Naive B cell (primary cell): Measurements from ENCODE around the gene MAMDC2. TPM values are rescaled to one million over a fixed set of nuclear protein-coding genes. Genes with fewer than 3 reads are reported as not detected.
"Not testable (repeated sequence)": the region's sequence is repeated elsewhere in the genome, so short reads cannot be mapped to it uniquely, and the experiment has no call there.

Source experiments
- ATAC-seq, 2 donors: fragments of 150-1000 bp; cut with Tn5 transposase; 2 replicates each; pipeline ENCODE4 v1.10.0; 2021; ENCODE audit warnings: low read depth in 2 of 2, mild to moderate bottlenecking in 2 of 2, moderate library complexity in 2 of 2
- DNase-seq: peaks from one replicate; pipeline ENCODE4 v3.0.0; 2022
- H3K27ac Mint-ChIP-seq, 6 donors: one replicate each; pipeline ENCODE4 v1.8.0; 2020 to 2022; ENCODE audit warnings: mild to moderate bottlenecking in 6 of 6, mixed read lengths in 6 of 6, moderate library complexity in 5 of 6, inconsistent platforms in 2 of 6
- H3K27me3 Mint-ChIP-seq, 3 donors: one replicate each; pipeline ENCODE4 v1.8.0; 2021 to 2022; ENCODE audit warnings: mixed read lengths in 3 of 3, mild to moderate bottlenecking in 1 of 3
- H3K36me3 Mint-ChIP-seq, 2 donors: one replicate each; pipeline ENCODE4 v1.8.0; 2020 to 2022; ENCODE audit warnings: mixed read lengths in 2 of 2, inconsistent platforms in 1 of 2, mild to moderate bottlenecking in 1 of 2
- H3K4me1 Mint-ChIP-seq, 3 donors: one replicate each; pipeline ENCODE4 v1.8.0; 2020 to 2022; ENCODE audit warnings: mixed read lengths in 3 of 3, inconsistent platforms in 1 of 3, mild to moderate bottlenecking in 1 of 3, moderate library complexity in 1 of 3
- H3K4me3 Mint-ChIP-seq, 8 donors: one replicate each; pipeline ENCODE4 v1.8.0; 2020 to 2022; ENCODE audit warnings: mild to moderate bottlenecking in 8 of 8, mixed read lengths in 8 of 8, moderate library complexity in 8 of 8, inconsistent platforms in 2 of 8
- H3K9me3 Mint-ChIP-seq, 7 donors: one replicate each; pipeline ENCODE4 v1.8.0; 2020 to 2022; ENCODE audit warnings: mixed read lengths in 7 of 7, mild to moderate bottlenecking in 5 of 7, inconsistent platforms in 2 of 7, moderate library complexity in 1 of 7
- polyA plus RNA-seq, 6 donors: library from polyadenylated mRNA; unstranded; fragments of 300-500 nt; fragmentation: Illumina TruSeq; gene quantifications; one replicate each; pipeline ENCODE4 v1.2.3, GENCODE V29; 2021; ENCODE audit warnings: low read depth in 6 of 6

The MAMDC2 gene
- polyA plus RNA-seq, 6 donors from 2014 or later = not detected

DNA sequence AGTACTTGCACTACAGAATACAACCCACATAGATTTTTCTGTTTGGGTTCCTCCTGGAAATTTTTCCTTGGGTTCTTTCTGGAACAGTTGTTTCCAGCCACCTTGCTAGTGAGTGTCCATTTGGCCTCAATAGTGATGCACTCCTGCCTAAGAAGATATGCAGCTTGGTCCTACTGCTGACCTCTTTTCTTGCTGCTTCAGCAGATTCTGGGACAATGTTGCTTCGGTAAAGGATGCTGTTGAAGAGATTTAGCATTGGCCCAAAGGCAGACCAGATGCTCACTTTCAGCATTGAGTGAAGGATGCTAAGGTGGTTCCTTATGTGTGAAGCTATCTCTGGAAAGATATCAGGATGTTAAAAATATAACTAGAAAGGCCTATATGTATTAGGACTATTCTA, 128.9 kb downstream of the MAMDC2 start:
- Mint-ChIP-seq H3K9me3 (no peaks in the 10 kb centered on the region), H3K27ac (no peak overlapping the region), H3K36me3 (no peaks in the 10 kb centered on the region), H3K27me3 (peaks cover 0 to 5% (median 0%) of the 10 kb centered on the region in 3 donors), H3K4me1 (no peaks in the 10 kb centered on the region), H3K4me3 (no peak overlapping the region)
- ATAC-seq (no peak), DNase-seq (no peak)

DNA sequence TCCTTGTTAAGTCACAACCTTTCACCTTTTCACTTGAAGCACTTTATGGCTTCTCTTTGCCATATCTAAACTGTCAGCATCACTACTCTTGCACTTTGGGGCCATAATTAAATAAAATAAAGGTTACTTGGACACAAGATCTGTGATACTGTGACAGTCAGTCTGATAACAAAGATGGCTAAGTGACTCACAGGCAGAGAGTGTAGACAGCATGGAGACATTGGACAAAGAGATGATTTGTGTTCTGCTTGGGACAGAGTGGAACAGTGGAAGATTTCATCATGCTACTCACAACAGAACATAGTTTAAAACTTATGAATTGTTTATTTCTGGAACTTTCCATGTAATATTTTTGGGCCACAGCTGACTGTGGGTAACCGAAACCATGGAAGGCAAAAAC, 133.5 kb downstream of the MAMDC2 start:
- H3K27ac Mint-ChIP-seq = no peak overlapping the region
- H3K9me3 Mint-ChIP-seq = peaks cover 4 to 25% (median 10%) of the 10 kb centered on the region in 7 donors
- DNase-seq = no peak
- H3K36me3 Mint-ChIP-seq = no peaks in the 10 kb centered on the region
- no peaks in the 10 kb centered on the region for H3K4me1 Mint-ChIP-seq
- H3K4me3 Mint-ChIP-seq = no peak overlapping the region
- H3K27me3 Mint-ChIP-seq = peaks cover 0 to 5% (median 0%) of the 10 kb centered on the region in 3 donors
- no peak for ATAC-seq

DNA sequence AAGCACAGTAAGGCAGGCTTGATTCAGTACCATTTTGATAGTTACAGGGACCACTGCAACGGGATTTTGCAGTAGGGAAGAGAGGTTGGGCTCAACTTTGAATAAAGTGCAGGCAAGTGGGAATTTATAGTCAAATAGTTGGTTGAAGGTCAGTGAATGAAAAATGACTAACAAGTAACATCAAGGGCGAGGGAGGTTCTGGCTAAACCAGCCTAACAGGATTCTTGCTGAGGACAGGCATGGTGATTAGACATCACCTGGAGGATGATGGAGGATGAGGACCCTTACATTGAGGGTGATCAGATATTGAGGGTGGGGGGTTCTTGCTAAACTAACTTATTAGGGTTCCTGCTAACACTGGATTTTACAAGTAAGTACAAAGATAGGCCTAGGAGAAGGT, 149.1 kb downstream of the MAMDC2 start:
- no peak for ATAC-seq
- peaks cover 8 to 14% of the 10 kb centered on the region in 2 donors for H3K36me3 Mint-ChIP-seq
- peaks cover 9 to 21% (median 11%) of the 10 kb centered on the region in 3 donors for H3K27me3 Mint-ChIP-seq
- H3K4me1 Mint-ChIP-seq = no peaks in the 10 kb centered on the region
- H3K9me3 Mint-ChIP-seq = peaks cover 4 to 36% (median 10%) of the 10 kb centered on the region in 7 donors
- no peak for DNase-seq
- no peak overlapping the region for H3K27ac Mint-ChIP-seq
- no peak overlapping the region for H3K4me3 Mint-ChIP-seq

DNA sequence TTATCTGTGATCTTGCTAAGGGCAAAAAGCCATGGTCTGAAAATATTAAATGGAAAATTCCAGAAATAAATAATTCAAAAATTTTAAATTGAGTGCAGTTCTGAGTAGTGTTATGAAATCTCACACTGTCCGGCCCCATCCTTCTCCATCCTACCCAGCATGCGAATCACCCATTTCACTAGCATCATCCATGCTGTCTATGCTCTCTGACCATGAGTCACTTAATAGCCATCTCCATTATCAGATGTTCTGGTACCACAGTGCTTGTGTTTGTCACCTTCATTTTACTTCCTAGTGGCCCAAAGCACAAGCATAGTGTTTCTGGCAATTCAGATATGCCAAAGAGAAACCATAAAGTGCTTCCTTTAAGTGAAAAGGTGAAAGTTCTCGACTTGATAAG, 151.8 kb downstream of the MAMDC2 start:
- ATAC-seq = no peak

DNA sequence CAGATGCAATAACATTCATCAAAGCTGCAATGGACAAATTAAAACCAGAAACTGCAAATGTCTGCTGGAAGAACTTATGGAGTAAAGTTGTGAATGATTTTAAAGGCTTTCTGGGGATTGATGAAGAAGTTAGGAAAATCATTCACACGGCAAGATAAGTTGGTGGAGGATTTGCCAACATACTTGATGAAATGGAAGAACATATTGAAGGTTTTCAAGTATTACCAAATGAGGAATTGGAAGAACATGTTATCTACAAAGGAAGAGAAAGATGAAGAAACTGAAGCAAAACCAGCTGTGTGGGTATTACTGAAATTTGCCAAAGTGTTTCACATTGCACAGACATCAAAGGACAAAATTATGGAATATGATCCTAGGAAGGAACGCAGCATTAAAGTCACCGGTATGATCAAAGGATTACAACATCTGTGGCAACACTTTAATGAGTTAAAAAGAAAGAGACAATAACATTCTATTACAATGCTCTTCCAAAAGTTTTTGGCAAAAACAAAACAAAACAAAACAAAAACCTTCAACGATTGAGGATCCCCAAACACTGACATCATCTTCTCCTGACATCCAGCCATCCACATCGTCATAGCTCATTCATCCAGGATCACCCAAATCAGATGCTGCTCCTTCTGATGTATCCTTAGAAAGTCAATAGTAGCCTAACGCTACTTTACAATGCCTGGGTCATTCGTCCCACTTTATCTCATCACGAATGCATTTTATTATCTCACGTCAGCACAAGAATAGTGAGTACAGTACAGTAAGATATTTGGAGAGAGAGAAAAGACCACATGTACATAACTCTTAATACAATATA, 153.8 kb downstream of the MAMDC2 start:
- no peak overlapping the region for H3K27ac Mint-ChIP-seq
- H3K9me3 Mint-ChIP-seq = peaks cover 0 to 13% (median 0%) of the 10 kb centered on the region in 7 donors
- no peak for DNase-seq
- H3K4me1 Mint-ChIP-seq = no peaks in the 10 kb centered on the region
- no peaks in the 10 kb centered on the region for H3K36me3 Mint-ChIP-seq
- H3K4me3 Mint-ChIP-seq = no peak overlapping the region
- peaks cover 0 to 7% (median 4%) of the 10 kb centered on the region in 3 donors for H3K27me3 Mint-ChIP-seq
- no peak for ATAC-seq

More for the DNA sequence above, 151.8 kb downstream of the MAMDC2 start:
- no peak overlapping the region for H3K27ac Mint-ChIP-seq
- H3K36me3 Mint-ChIP-seq = peaks cover 0 to 5% of the 10 kb centered on the region in 2 donors
- H3K27me3 Mint-ChIP-seq = peaks cover 4 to 16% (median 9%) of the 10 kb centered on the region in 3 donors
- H3K4me3 Mint-ChIP-seq = no peak overlapping the region
- no peak for DNase-seq
- H3K4me1 Mint-ChIP-seq = no peaks in the 10 kb centered on the region
- H3K9me3 Mint-ChIP-seq = peaks cover 0 to 17% (median 3%) of the 10 kb centered on the region in 7 donors

DNA sequence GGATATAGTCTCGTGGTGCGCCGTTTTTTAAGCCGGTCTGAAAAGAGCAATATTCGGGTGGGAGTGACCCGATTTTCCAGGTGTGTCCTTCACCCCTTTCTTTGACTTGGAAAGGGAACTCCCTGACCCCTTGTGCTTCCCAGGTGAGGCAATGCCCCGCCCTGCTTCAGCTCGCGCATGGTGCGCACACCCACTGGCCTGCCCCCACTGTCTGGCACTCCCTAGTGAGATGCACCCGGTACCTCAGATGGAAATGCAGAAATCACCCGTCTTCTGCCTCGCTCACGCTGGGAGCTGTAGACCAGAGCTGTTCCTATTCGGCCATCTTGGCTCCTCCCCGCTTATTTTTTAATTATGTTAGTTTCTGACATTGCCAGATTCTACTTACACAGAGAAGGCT, 161.1 kb downstream of the MAMDC2 start:
- not testable (repeated sequence) for H3K4me1 Mint-ChIP-seq, H3K36me3 Mint-ChIP-seq, ATAC-seq, H3K4me3 Mint-ChIP-seq, H3K27me3 Mint-ChIP-seq, H3K27ac Mint-ChIP-seq, DNase-seq
- peaks cover 0 to 35% (median 14%) of the 10 kb centered on the region in 7 donors for H3K9me3 Mint-ChIP-seq

DNA sequence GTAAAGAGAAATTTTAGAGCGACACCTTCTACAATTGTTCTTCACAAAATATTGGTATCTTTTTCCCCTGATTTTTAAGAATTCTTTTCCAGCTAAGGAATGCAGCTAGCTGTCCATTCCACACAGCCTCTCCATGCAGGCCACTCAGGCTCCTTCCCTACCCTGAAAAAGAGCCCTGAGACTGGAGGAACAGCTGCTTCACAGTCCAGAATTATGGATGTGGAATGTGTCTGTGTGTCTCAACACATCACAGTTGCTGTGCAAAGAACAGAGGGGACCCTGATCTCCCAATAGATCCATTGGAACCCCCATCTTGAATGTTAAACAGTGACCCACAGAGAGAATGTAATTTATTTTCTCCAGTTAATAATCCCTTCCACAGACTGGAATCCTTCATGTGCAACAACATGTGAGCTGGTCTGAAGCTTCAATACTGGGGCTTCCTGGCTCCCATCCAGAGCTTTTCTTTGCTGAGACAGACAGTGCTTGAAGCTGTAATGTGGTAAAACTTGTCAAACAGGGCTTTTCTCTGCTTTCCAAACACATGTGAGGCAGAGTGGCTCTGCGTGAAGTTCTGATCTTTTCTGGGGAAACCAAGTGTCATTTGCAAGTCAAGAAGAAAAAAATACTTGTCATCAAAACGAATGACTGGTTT, 161.8 kb downstream of the MAMDC2 start:
- H3K4me1 Mint-ChIP-seq = no peaks in the 10 kb centered on the region
- peaks cover 0 to 4% (median 0%) of the 10 kb centered on the region in 3 donors for H3K27me3 Mint-ChIP-seq
- ATAC-seq (no peak), DNase-seq (no peak)
- no peaks in the 10 kb centered on the region for H3K36me3 Mint-ChIP-seq
- H3K4me3 Mint-ChIP-seq = no peak overlapping the region
- peaks cover 0 to 43% (median 22%) of the 10 kb centered on the region in 7 donors for H3K9me3 Mint-ChIP-seq
- no peak overlapping the region for H3K27ac Mint-ChIP-seq

DNA sequence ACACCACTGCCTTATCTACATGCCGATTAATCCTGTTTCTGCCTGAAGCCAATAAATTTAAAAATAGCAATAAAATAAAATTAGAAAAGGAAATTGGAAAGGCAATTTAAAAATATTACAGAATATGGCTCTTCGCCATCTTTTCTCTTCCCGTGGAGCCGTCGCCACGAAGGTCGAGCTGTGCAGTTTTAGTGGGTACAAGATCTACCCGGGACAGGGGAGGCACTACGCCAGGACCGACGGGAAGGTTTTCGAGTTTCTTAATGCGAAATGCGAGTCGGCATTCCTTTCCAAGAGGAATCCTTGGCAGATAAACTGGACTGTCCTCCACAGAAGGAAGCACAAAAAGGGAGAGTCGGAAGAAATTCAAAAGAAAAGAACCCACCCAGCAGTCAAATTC, 173.4 kb downstream of the MAMDC2 start:
- Mint-ChIP-seq H3K36me3 (peaks cover 21 to 26% of the 10 kb centered on the region in 2 donors), H3K4me1 (no peaks in the 10 kb centered on the region), H3K27me3 (peaks cover 0 to 11% (median 5%) of the 10 kb centered on the region in 3 donors), H3K27ac (no peak overlapping the region), H3K4me3 (no peak overlapping the region), H3K9me3 (peaks cover 9 to 23% (median 12%) of the 10 kb centered on the region in 7 donors)
- ATAC-seq (no peak), DNase-seq (no peak)

DNA sequence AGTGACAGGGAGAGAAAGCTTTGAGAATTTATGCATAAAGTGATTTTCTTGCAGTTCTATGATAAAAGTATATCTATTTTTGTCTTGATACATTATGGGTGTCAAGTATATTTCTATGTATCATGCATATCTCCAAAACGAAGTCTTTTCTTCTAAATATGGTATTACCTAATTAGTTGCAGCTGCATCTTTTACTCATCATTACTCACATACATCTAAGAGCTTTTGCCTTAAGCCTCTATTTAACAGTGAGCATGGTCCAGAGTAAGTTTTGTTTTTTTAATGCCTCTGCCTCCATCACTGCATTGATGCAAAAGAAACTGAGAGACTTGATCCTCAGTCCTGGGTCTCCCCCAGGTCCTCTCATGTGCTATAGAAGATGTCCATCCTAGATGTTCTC, 175.1 kb downstream of the MAMDC2 start:
- Mint-ChIP-seq H3K27me3 (peaks cover 0 to 11% (median 5%) of the 10 kb centered on the region in 3 donors), H3K27ac (no peak overlapping the region), H3K4me1 (no peaks in the 10 kb centered on the region), H3K36me3 (peaks cover 11 to 12% of the 10 kb centered on the region in 2 donors), H3K9me3 (peaks cover 0 to 12% (median 4%) of the 10 kb centered on the region in 7 donors), H3K4me3 (no peak overlapping the region)
- ATAC-seq (no peak), DNase-seq (no peak)

DNA sequence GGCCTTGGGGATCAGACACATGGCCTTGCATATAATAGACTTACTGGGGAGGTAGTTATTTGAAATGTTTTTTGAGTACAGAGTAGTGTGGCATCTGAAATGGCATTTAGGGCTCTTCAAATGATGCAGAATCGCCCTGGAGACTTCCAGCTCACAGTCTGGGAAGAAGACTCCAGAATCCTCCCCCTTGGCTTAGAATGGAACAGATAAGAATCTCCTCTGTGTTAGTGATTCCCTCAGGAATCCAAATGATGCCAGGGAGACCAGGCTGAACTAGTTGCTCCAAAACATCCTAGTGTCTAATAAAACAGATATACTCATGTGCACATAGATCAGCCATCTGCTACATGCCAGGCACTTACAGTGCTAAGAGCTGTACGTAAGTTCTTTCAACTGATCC, 176.6 kb downstream of the MAMDC2 start:
- no peak overlapping the region for H3K4me3 Mint-ChIP-seq
- H3K27ac Mint-ChIP-seq = no peak overlapping the region
- DNase-seq (no peak), ATAC-seq (no peak)
- peaks cover 0 to 3% (median 0%) of the 10 kb centered on the region in 7 donors for H3K9me3 Mint-ChIP-seq
- H3K36me3 Mint-ChIP-seq = no peaks in the 10 kb centered on the region
- H3K4me1 Mint-ChIP-seq = no peaks in the 10 kb centered on the region
- no peaks in the 10 kb centered on the region for H3K27me3 Mint-ChIP-seq

DNA sequence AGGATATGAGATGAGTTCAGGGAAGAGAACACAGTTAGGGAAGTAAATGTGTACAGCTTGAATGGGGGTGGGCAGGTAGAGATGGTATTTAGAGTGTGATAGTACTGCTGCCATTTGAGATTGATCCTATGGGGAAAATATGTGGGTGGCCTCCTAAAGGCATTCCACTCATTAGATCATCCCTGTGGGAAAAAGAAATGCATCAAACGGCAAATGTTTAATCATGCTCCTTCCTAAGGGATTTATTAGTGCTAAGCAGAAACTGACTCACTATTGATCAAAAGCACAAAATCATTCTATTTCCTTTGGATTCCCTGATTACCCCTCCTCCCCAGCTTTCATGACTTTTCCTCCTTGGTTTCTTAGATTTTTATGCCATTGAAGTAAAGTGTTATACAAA, 178.7 kb downstream of the MAMDC2 start:
- Mint-ChIP-seq H3K27ac (no peak overlapping the region), H3K27me3 (no peaks in the 10 kb centered on the region), H3K4me3 (no peak overlapping the region), H3K9me3 (peaks cover 0 to 4% (median 0%) of the 10 kb centered on the region in 7 donors), H3K4me1 (no peaks in the 10 kb centered on the region), H3K36me3 (no peaks in the 10 kb centered on the region)
- ATAC-seq (no peak), DNase-seq (no peak)

DNA sequence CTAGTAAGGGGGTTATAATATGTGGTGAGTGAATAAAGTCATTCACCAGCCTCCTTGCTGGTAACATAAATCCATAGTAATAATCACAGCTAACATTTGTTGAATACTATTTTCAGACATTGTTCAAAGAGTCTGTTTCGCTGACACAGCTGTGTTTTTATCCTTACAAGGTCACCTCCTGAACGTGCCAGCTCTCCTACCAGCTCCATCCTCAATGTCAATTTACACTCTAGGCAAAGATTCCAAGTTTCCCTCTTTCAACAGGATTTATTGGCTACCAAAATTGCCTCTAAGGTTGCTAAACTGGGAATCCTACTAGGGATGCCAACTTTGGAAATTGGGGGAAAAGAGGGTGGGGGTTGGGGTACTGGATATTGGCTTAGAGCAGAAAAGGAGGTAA, 184.5 kb downstream of the MAMDC2 start:
- Mint-ChIP-seq H3K4me1 (no peaks in the 10 kb centered on the region), H3K27me3 (peaks cover 0 to 15% (median 5%) of the 10 kb centered on the region in 3 donors), H3K4me3 (no peak overlapping the region), H3K36me3 (peaks cover 7 to 8% of the 10 kb centered on the region in 2 donors), H3K9me3 (peaks cover 0 to 4% (median 0%) of the 10 kb centered on the region in 7 donors), H3K27ac (no peak overlapping the region)
- ATAC-seq = no peak
- no peak for DNase-seq

DNA sequence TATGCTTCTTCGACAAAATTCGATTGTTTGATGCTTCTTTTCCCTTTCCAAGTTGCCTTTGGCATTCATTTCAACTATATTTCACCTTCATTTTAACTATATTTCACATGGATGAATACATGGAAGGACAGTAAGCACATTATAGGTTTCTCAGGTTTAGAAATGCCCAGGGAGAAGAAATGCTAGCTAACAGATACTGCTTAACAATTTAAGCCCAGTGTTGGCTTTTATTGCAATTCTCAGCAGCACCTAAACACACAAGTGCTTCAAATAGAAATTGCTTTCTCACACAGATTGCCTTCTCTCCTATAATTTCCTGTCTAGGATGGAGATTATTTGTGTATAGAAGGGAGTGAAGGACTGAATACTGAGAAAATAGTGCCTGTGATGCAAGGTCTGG, 185.0 kb downstream of the MAMDC2 start:
- Mint-ChIP-seq H3K36me3 (peaks cover 7 to 8% of the 10 kb centered on the region in 2 donors), H3K27ac (peak overlapping the region in 2 of 6 donors; percentile 39 to 81), H3K9me3 (peaks cover 0 to 4% (median 2%) of the 10 kb centered on the region in 7 donors), H3K27me3 (peaks cover 0 to 18% (median 10%) of the 10 kb centered on the region in 3 donors), H3K4me3 (no peak overlapping the region), H3K4me1 (no peaks in the 10 kb centered on the region)
- ATAC-seq (no peak), DNase-seq (no peak)

DNA sequence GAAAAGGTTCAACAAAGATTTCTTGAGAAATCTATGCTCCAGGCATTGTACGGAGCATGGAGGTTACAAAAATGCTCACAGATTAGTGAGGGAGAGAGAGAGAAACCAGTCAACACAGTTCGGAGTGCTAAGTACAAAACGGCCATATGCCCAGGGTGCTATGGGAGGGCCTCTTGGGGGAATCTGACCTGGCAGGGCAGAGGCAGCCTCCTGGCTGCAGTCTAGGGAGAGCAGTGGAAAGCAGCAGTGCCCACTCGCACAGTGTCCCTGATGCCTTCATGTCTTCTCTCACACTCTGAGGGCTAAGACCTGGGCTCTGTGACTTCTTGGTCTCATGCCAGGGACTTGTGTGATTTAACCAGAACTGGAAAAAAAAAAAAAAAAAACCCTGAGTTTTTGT, 185.4 kb downstream of the MAMDC2 start:
- ATAC-seq = no peak
- H3K27me3 Mint-ChIP-seq = peaks cover 0 to 22% (median 14%) of the 10 kb centered on the region in 3 donors
- DNase-seq = no peak
- no peak overlapping the region for H3K4me3 Mint-ChIP-seq
- H3K36me3 Mint-ChIP-seq = peaks cover 7 to 8% of the 10 kb centered on the region in 2 donors
- H3K9me3 Mint-ChIP-seq = peaks cover 0 to 5% (median 2%) of the 10 kb centered on the region in 7 donors
- no peaks in the 10 kb centered on the region for H3K4me1 Mint-ChIP-seq
- H3K27ac Mint-ChIP-seq = peak overlapping the region in 1 of 6 donors; percentile 81
